ENCODE results near the gene ADCK1. TPM values are rescaled to one million over a fixed set of nuclear protein-coding genes. Genes with fewer than 3 reads are reported as not detected.

Gene ADCK1
- polyA plus RNA-seq, 3 donors = 3.7 to 33.0 (median 5.4) TPM

- Mint-ChIP-seq H3K36me3 (peaks cover 22 to 29% of the 10 kb centered on the region in 2 donors), H3K9me3 (peaks cover 0 to 2% (median 0%) of the 10 kb centered on the region in 7 donors), H3K4me3 (no peak overlapping the region), H3K27me3 (ENCODE audit: low read depth in 3 of 3) (no peaks in the 10 kb centered on the region), H3K4me1 (no peaks in the 10 kb centered on the region), H3K27ac (peak overlapping the region in 1 of 7 donors; percentile 15)
- Histone ChIP-seq H3K9me3 (replicated peaks in 1 of 2; ENCODE audit: control insufficient read depth in 1 of 2, insufficient read depth in 1 of 2, low read length in 2 of 2) (no peaks in the 10 kb centered on the region), H3K79me2 (ENCODE audit: insufficient read depth, low read length) (no peaks in the 10 kb centered on the region), H3K9ac (ENCODE audit: insufficient read depth, low read length, poor library complexity, severe bottlenecking) (no peak overlapping the region), H3K27me3 (ENCODE audit: control insufficient read depth in 2 of 2, insufficient read depth in 2 of 2, low read length in 2 of 2) (no peaks in the 10 kb centered on the region), H3K4me3 (replicated peaks in 1 of 3; ENCODE audit: low read depth in 2 of 3, low read length in 3 of 3) (no peak overlapping the region), H3K36me3 (replicated peaks in 1 of 2; ENCODE audit: control insufficient read depth in 1 of 2, insufficient read depth in 2 of 2, low read length in 2 of 2) (no peaks in the 10 kb centered on the region), H4K20me1 (ENCODE audit: insufficient read depth, low read length) (no peaks in the 10 kb centered on the region), H3K27ac (ENCODE audit: low read depth in 1 of 2, low read length in 2 of 2) (no peak overlapping the region), H3K4me1 (ENCODE audit: control insufficient read depth in 1 of 2, insufficient read depth in 2 of 2, low read length in 2 of 2) (no peaks in the 10 kb centered on the region), H2AFZ (ENCODE audit: insufficient read depth, low read depth, low read length, poor library complexity, severe bottlenecking) (no peak overlapping the region), H3K4me2 (replicated peaks; ENCODE audit: extremely low read depth, low read length, poor library complexity, severe bottlenecking) (no peak overlapping the region)
- intact Hi-C loops (cut with micrococcal nuclease) = no loop called here
- WGBS (ENCODE audit: insufficient coverage) = no CpG with 5 or more reads among the region's 2 CpGs
- no peak for TF ChIP-seq CTCF (IDR thresholded peaks at IDR 0.05)
- DNase-seq = no peak
These were observed 97.5 kb downstream of the ADCK1 start for GRCh38 chr14:77897374-77897773.

- no peaks in the 10 kb centered on the region for H3K4me1 ChIP-seq (ENCODE audit: control insufficient read depth in 1 of 2, insufficient read depth in 2 of 2, low read length in 2 of 2)
- intact Hi-C loops (cut with micrococcal nuclease) = no loop called here
- Mint-ChIP-seq H3K27me3 (ENCODE audit: low read depth in 3 of 3) (no peaks in the 10 kb centered on the region), H3K27ac (no peak overlapping the region), H3K4me1 (no peaks in the 10 kb centered on the region), H3K9me3 (peaks cover 0 to 5% (median 0%) of the 10 kb centered on the region in 7 donors), H3K4me3 (no peak overlapping the region), H3K36me3 (peaks cover 11 to 20% of the 10 kb centered on the region in 2 donors)
- no peak overlapping the region for H3K27ac ChIP-seq (ENCODE audit: low read depth in 1 of 2, low read length in 2 of 2)
- H3K9me3 ChIP-seq (replicated peaks in 1 of 2; ENCODE audit: control insufficient read depth in 1 of 2, insufficient read depth in 1 of 2, low read length in 2 of 2) = no peaks in the 10 kb centered on the region
- H4K20me1 ChIP-seq (ENCODE audit: insufficient read depth, low read length) = no peaks in the 10 kb centered on the region
- no peak overlapping the region for H3K4me2 ChIP-seq (replicated peaks; ENCODE audit: extremely low read depth, low read length, poor library complexity, severe bottlenecking)
- H2AFZ ChIP-seq (ENCODE audit: insufficient read depth, low read depth, low read length, poor library complexity, severe bottlenecking) = no peak overlapping the region
- DNase-seq = no peak
- no peaks in the 10 kb centered on the region for H3K36me3 ChIP-seq (replicated peaks in 1 of 2; ENCODE audit: control insufficient read depth in 1 of 2, insufficient read depth in 2 of 2, low read length in 2 of 2)
- no peaks in the 10 kb centered on the region for H3K27me3 ChIP-seq (ENCODE audit: control insufficient read depth in 2 of 2, insufficient read depth in 2 of 2, low read length in 2 of 2)
- no peak overlapping the region for H3K4me3 ChIP-seq (replicated peaks in 1 of 3; ENCODE audit: low read depth in 2 of 3, low read length in 3 of 3)
- H3K79me2 ChIP-seq (ENCODE audit: insufficient read depth, low read length) = no peaks in the 10 kb centered on the region
- no peak overlapping the region for H3K9ac ChIP-seq (ENCODE audit: insufficient read depth, low read length, poor library complexity, severe bottlenecking)
- TF ChIP-seq CTCF (IDR thresholded peaks at IDR 0.05) = no peak
- 100% methylated on average over 1 of the region's 1 CpG for WGBS (ENCODE audit: insufficient coverage)
These were observed 102.9 kb downstream of the ADCK1 start for GRCh38 chr14:77902811-77903210.
